ENCODE data around the gene BACH2.
"Not testable (repeated sequence)": the region's sequence is repeated elsewhere in the genome, so short reads cannot be mapped to it uniquely, and the experiment has no call there.

BACH2 gene

DNA sequence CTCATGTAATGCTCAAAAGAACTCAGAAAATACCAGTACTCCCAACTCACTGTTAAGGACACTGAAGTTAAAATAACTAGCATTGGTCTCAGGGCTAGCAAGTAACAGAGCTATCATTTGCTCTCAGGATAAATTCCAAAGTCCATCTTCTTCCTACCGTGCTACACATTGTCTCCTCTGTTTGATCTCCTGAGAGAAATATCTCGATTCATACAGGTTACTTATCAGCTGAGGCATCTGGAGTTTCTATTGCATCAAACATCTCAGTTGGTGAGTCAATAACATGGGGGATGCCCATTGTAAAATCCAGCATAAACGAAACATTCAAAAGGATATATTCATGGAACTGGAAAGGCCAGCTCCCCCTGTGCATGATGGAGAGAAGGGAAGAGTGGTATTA is 147.4 kb downstream of the BACH2 start:
- no peak for DNase-seq

DNA sequence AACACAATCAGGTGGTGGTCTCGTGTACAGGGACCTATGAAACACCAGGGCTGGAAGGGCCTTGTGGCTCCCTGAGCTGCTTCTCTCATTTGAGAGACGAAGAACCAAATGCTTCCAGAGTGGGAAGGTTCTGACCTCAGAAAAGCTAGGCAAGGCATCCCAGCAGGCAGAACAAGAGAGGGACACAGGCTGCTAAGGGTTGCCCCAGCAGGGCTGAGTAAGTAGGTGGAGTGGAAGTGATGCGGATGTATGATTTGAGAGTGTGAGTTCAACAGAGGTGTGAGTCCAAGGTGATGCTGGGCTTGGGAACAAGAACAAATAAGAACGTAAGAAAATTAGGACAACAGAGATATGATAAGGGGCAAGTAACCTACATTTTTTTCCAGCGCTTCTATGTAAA is 147.8 kb downstream of the BACH2 start:
- no peak for DNase-seq

DNA sequence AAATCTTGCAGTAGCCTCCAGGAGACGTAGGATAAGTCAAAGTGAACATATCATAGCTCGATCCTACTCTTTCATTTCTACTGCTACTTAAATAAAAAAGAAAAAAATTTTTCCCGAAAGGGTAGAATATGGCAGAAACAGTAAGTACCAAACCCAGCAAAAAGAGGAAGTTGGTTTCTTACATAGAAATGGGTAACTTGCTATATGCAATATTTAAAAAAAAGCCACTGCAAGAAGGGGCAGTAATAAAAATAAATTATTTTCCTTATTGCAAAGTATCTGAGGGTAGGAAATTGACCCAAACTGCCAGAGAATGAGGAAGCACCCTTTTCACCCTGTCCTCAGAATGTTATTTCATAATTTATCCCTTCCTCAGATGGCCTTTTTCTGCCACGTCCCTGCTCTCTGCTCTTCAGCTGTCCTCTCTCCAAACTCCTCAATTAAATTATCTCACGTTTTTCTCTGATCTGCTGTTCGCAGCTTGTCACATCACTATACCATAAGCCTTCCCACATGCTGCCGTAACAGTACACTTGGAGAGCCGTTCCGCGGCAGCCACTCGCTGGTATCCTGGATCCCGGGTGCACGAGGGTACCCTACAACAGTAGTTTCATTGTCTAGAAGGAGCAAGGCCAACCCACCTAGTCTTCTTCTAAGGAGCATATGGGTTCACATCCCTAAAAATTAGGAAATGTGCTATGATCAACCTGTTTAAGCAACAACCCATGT is 149.6 kb downstream of the BACH2 start:
- peak; percentile 56 to 60 for DNase-seq

DNA sequence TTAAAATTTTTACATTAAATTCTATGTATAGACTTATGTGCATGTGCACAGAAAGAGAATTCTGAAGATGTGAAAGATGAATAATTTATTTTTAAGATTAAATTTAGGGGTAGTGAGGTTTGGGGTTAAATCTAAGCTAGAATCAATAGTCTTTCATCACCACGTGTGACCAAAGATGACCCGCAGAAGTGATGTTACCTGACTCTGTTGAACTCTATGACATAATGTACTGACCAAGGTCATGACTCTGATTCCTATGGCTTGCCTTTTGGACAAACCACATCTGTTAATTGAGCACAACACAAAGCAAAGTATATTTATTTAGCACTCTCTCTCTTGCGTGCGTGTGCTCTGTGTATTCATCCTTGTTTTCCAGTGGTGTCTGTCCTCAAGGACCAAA is 150.6 kb downstream of the BACH2 start:
- DNase-seq: no peak

DNA sequence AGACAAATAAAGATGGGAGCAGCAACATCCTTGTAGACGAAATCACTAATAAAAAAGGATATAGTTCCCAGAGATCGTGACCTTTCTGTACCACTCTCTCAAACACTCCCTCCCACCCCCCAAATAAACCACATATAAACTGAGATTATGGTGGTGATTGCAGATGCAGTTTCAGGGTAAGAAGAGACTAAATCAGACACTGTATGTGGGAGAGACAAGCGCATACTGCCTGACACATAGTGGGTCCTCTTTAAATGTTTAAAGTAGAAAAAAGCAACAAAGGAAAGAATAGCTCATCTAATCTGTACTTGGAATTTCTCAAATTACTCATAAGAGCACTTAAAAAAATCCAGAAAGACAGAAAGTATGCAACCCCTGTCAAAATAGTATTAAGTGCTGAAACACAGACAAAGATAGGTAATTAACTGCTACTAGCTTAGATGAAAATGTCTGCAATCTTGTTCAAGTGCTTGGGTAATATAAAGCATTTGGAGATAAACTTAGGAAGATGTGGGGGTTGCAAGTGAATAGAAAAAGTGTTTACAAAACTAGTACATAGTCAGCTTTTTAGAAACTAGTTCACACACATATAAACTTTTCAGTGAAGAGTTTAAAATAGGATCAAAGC is 151.6 kb downstream of the BACH2 start:
- DNase-seq: no peak

DNA sequence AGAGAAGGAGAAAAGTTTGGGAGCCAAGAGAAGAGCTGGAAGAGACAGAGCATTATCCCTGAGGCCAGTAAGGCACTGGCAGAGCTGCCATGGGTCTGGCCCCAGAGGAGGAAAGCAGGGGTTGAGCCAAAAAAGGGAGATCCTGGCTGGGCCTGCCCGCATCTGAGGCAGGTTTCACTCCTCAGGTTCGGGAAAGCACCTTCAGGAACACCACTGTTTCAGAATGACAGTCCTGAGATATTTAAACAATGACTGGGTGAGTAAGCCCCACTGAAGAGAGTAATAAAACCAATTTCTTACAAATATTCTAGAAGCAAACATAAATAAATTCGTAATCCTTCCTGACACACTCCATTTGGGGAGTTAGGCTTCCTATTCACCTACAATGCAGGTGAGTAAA is 152.2 kb downstream of the BACH2 start:
- no peak for DNase-seq

DNA sequence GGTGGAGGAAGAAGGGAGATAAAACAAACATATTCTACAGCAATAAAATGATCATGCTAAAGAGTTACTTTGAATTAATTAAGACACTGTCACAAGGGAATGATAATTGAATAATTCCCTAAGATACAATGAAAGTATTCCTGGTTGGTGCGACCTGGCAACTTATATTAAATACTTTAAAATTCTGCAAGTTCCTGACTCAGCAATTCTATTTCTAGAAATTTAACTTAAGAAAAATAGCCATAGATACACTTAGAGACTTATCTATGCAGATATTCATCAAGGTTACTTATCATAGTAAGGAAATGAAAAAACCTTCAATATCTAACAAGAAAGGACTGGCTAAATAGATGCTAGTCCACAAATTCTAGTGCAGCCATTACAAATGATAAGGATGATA is 156.0 kb downstream of the BACH2 start:
- DNase-seq: no peak

DNA sequence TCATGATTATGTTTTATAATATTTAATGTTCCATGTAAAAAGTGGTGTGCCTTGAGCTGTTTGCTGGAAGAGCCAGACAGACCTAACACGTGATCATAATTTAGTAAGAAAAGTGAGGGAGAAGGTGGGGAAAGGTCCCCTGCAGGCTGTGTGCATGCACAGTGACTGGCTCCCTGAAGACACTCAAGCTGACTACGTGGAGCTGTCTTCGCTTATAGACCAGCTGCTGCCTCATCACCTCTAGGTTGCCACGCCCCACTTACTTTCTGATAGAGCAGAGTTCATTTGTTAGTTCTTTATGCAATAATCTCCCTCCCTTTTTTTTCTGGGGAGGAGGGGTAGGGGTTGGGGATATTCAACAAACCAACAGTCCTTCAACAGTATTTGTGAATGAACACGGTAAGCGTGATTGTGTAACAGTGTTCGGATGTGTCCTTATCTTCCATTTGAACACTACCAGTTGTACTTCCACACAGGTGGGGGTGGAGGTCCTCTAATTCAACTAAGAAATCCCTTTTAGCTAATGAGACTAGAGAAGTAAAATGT is 157.3 kb downstream of the BACH2 start:
- no peak for DNase-seq

DNA sequence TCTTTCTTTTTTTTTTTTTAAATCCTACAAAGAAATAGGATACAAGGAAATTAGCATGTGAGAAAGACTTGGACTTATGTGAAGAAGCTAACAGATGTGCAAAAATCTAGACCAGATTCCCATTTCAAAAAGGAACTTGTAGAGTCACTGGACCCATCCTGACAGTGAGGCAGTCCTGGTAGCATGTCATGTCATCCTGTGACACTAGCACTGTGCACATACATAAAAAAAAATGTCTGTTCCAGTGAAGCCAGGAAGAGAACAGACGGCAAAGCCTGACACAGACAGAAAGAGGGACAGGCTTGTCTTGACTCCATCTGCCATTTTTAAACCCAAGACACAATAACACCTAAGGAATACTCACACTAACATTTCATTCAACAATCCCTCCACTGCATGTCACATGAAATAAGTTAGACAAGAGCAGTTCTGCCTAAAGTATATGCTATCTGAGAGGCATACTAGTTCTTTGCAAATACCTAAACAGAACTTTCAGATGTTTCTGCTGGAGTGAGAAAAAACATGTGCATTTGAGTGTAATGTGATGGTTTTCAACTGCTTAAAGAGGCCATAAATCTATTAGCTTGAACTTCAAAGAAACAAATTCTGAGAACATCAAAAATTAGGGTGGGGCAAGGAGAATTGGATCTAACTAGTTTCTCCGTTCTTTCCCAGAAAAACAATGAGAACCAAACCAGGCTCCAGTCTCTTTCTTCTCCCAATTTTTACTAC is 159.6 kb downstream of the BACH2 start:
- no peak for DNase-seq

DNA sequence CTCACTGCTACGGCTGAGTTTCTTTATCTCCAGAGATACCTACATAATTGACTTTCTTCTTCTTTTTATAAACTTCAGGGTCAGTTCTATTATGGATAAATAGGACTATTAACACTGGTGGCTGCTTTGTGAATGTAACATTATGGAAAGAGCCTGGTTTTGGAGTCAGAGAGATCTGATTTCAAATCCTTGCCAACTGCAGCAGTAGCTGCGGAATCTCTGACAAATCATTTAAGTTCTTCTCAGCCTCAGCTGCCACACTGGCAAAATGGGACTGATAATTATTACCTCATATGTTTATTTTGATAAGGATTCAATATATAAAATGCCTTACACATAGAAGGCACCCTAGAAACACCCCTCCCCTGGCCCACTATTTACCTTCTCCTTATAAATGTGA is 160.5 kb downstream of the BACH2 start:
- no peak for DNase-seq

DNA sequence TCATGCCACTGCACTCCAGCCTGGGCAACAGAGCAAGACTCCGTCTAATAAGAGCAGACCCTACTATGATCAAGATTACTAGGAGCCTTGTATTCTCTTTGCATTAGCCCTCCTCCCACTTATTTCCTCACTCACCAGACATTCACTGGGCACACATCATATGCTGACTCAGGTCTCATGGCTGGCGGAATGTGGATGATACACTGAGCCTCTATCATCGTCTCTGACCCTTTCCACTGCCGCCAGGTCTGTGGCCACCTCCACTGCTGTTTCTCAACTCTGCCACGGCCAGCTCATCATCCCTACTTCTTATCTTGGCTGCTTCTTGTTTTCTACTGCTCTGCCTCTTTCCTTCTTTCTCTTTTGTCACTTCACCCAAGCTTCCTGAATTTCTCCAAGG is 161.0 kb downstream of the BACH2 start:
- DNase-seq: no peak

DNA sequence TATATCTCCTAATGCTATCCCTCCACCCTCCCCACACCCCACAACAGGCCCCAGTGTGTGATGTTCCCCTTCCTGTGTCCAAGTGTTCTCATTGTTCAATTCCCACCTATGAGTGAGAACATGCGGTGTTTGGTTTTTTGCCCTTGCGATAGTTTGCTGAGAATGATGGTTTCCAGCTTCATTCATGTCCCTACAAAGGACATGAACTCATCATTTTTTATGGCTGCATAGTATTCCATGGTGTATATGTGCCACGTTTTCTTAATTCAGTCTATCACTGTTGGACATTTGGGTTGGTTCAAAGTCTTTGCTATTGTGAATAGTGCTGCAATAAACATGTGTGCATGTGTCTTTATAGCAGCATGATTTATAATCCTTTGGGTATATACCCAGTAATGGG is 163.0 kb downstream of the BACH2 start:
- DNase-seq: not testable (repeated sequence)

DNA sequence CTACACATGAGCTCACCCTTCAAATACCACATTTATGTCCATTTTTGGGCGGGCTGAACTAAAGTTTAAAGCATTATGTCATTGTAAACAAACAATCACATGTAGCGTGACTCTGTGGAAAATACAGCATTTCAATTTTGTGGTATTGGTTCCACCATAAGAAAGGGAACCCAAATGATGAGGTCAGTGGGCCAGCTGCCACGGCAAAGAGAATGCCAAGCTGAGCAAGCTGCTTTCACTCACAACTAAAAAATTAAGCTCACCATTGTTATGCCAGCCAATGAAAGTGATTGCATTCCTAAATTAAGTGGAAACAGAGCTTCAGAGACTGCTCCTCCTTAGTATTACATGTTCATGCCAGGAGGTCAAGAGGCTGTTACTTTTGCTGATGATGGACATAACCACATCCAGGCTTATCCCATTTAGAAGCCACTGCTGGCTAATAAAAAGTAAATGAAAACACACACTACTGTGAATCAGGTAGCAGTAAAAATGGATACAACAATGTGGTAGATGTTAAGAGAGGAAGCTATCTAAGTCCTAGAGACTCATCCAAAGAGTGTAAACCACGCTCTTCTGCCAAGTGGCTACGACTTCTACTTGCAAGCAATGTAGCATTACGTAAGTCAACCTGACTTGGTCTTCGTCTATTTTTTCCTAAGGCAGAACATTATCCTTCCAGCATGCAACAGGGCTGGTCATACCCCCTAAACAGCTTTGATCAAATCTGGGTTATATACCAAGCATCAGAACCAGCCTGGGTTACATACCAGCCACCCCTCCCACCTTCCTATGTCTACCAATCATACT is 164.8 kb downstream of the BACH2 start:
- DNase-seq: peak; percentile 79 to 85

DNA sequence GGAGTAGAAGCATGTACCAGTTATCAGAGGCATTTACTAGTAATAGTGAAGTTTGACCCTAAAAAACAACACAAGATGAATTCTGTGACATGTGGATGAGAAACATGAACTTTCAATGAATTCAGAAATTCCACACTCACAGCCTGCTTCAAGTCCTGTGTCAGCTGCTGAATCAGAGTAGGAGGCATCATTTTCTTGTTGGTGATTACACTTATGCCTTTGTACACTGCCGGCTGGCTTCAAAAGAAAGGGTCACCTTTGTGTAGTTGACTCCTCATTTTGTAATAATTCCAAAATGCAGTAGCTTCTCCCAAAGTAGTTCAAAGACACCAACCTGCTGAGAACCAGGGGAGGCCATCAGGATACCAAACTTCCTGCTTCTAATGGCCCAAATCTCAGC is 165.5 kb downstream of the BACH2 start:
- no peak for DNase-seq

DNA sequence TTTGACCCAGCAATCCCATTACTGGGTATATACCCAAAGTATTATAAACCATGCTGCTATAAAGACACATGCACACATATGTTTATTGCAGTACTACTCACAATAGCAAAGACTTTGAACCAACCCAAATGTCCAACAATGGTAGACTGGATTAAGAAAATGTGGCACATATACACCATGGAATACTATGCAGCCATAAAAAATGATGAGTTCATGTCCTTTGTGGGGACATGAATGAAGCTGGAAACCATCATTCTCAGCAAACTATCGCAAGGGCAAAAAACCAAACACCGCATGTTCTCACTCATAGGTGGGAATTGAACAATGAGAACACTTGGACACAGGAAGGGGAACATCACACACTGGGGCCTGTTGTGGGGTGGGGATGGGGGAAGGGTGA is 168.0 kb downstream of the BACH2 start:
- not testable (repeated sequence) for DNase-seq

DNA sequence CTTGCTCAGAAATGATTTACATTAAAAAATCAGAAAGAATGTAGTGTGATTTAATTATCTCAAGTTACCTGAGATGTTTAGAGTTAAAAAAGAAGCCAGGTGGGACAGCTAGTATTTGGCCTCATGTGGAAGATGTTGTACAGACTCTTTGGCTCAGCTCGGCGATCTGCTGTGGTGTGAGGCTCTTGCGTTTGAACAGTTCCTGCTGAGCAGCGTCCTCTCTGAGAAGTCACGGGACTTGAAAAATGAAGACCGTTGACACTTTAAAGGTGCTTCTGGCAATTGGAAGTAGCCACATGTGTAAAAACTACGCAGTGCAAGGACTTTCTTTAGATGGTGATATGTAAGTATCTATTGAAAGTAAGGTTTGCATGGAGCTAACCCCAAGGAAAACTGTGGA is 169.0 kb downstream of the BACH2 start:
- DNase-seq: no peak

DNA sequence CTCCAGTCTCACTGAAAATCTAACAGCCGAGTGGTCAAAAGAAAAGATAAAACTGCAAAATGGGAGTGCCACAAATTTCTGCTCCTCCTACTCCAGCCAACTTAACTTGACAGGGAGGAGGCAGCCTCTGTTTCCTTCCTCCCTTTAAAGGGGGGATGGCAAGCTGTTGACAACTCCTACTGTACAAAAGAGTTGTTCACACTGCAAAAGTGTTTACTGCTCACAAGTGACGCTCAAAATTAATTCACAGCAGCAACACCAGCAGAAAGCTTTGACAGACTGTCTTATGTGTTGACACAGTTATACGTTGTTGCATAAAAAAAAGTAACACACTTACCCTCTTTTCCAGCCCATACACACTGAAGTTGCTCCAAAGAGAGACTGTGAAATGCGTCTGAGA is 169.8 kb downstream of the BACH2 start:
- DNase-seq: no peak

DNA sequence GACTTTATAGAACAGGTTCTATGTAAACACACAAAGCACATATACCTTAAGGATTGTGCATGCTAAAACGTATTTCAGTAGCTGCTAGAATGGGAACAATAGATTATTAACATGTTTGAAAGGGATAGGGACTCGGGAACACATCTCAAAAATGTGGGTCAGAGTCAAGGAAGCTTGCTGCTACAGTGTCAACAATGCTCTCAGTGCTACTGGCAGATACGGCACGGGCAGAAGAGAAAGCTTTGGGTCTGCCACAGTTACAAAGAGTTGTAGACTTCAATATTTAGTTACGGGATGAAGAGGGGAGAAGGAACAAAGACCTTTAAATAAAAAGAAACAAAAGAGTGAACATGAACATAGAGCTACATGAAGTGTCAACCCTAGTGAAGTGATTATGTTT is 170.5 kb downstream of the BACH2 start:
- DNase-seq: no peak

DNA sequence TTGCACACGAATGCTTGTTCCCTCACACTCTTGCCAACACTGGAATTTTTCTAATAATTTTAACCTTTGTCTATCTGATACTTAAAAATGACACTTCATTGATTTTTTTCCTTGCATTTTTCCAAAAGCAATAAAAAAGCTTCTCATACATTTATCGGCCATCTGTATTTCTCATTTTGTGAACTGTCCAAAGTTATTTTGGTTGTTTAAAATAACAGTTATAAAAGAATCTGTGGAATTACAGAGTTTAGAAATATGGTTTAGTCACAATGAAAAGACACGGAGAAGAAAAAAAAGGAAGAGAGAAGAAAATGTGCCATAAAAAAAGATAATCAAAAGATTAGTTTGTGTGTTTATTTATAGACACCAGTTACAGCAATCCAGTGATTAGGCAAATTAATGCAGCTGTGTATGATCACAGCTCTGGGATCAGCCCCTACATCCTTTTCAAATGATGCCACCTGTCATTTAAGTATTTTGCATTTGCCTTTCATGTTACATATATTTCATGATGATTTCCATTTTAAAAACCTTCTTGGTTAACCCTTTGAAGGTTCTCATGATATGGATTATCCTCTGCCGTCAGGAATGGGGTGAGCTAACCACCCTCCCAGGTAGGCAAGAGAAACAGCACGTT is 171.7 kb downstream of the BACH2 start:
- DNase-seq: no peak

DNA sequence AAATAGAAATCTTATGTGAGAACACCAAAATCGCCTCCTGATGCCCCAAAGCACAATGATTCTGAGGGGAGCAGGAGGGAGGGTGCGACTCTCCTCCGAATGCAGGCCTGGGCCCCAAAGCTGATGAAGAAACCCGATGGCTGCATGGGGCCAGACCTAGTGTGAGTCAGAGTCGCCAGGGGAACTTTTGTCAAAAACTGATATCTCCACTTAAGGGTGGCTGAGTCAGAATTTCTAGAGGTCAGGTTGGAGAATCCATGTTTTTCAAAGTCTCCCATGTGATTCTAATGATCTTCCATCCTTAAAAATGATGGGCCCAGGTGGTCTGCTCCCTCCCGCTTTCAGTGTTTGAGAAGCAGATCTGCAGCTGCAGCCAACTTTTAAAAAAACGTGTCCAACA is 172.8 kb downstream of the BACH2 start:
- no peak for DNase-seq

DNA sequence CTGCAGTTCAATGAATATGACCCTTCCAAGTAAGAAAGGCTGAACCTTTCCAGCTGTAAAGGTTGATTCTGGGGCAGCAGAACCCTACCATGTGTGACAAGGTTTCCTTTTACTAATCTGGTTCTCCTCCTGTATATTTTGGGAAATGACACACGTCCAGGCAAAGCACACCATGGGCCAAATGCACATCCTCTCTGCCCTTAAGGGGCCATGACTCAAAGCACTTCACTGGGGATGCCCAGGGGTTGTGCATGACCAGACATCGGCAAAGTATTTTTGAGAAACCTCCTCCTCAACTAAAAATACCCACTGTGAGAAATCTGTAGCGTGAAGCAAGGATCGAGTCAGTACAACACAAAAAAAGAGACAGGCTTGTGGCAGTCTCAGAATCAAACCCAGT is 174.7 kb downstream of the BACH2 start:
- no peak for DNase-seq

DNA sequence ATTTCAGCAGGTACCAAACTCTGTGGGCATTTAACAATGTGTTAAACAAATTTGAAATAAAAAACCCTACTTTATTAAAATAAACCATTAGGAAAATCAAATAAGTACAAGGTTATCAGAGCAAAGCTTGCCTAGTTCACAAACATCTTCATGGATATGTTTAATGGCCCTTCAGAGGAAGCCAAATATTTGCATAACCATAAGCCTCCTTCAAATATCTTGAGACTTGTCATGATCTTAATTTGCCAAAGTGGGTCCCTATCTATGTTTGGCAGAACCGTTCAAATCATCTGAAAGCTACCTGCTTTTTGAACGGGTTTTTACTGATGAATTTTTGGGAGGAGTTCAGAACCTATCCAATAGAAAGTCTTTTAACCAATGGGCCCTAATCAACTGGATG is 176.3 kb downstream of the BACH2 start:
- no peak for DNase-seq

DNA sequence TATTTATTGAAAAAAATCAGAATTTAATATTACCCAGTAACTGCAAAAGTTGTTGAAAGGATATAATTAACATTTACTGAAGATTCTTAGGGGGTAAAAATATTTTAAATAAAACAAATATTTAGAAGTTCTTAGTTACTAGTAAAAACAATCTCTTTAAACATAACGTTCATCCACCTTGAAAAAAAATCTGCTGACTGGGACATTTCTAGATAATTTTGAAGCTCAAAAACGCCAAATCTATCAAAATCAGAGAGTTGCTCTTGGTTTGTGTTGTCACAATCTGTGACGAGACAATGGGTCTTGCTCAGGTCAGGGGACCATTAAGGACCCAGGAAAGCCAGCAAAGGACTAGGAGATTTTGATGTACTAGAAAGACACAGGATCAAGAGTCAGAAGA is 177.0 kb downstream of the BACH2 start:
- DNase-seq: no peak
